Measurements from ENCODE around the gene PXDN.

The PXDN gene

GRCh38 chr2:1739961-1740715, 4.2 kb downstream of the PXDN start:
- Histone ChIP-seq H3K9me3 (no peaks in the 10 kb centered on the region), H3K36me3 (no peaks in the 10 kb centered on the region), H3K27me3 (peaks cover 19% of the 10 kb centered on the region), H3K4me3 (ENCODE audit: low read depth, low read length) (no peak overlapping the region), H3K4me1 (no peaks in the 10 kb centered on the region)
- no peak for TF ChIP-seq CTCF (IDR thresholded peaks at IDR 0.05; ENCODE audit: low read depth, low read length)
- DNase-seq: no peak

- H3K9me3 ChIP-seq: no peaks in the 10 kb centered on the region
- H3K36me3 ChIP-seq: no peaks in the 10 kb centered on the region
- DNase-seq: no peak
- H3K27me3 ChIP-seq: peaks cover 12% of the 10 kb centered on the region
- no peaks in the 10 kb centered on the region for H3K4me1 ChIP-seq
- no peak for TF ChIP-seq CTCF (IDR thresholded peaks at IDR 0.05; ENCODE audit: low read depth, low read length)
- no peak overlapping the region for H3K4me3 ChIP-seq (ENCODE audit: low read depth, low read length)
These were observed 4.9 kb downstream of the PXDN start for GRCh38 chr2:1739322-1739957.

- no peaks in the 10 kb centered on the region for H3K4me1 ChIP-seq
- no peak overlapping the region for H3K4me3 ChIP-seq (ENCODE audit: low read depth, low read length)
- H3K9me3 ChIP-seq: no peaks in the 10 kb centered on the region
- no peak for TF ChIP-seq CTCF (IDR thresholded peaks at IDR 0.05; ENCODE audit: low read depth, low read length)
- peaks cover 8% of the 10 kb centered on the region for H3K27me3 ChIP-seq
- H3K36me3 ChIP-seq: no peaks in the 10 kb centered on the region
- DNase-seq: no peak
These were observed 5.5 kb downstream of the PXDN start for GRCh38 chr2:1738646-1739302.

GRCh38 chr2:1738163-1738562, 6.2 kb downstream of the PXDN start:
- Histone ChIP-seq H3K27me3 (peaks cover 7% of the 10 kb centered on the region), H3K9me3 (no peaks in the 10 kb centered on the region), H3K4me1 (no peaks in the 10 kb centered on the region), H3K4me3 (ENCODE audit: low read depth, low read length) (no peak overlapping the region), H3K36me3 (no peaks in the 10 kb centered on the region)
- TF ChIP-seq CTCF (IDR thresholded peaks at IDR 0.05; ENCODE audit: low read depth, low read length): no peak
- DNase-seq: no peak

- no peaks in the 10 kb centered on the region; the same call in 1 of the 2 replicates for H3K4me1 ChIP-seq
- no peak for DNase-seq
- no peak for TF ChIP-seq CTCF (IDR thresholded peaks at IDR 0.05; ENCODE audit: low read depth, low read length)
- no peaks in the 10 kb centered on the region for H3K9me3 ChIP-seq
- H3K36me3 ChIP-seq: no peaks in the 10 kb centered on the region
- H3K27me3 ChIP-seq: no peaks in the 10 kb centered on the region
- H3K4me3 ChIP-seq (ENCODE audit: low read depth, low read length): no peak overlapping the region
These were observed 7.3 kb downstream of the PXDN start for GRCh38 chr2:1736997-1737480.
